ENCODE results near the gene NEAT1.

Gene NEAT1

DNA sequence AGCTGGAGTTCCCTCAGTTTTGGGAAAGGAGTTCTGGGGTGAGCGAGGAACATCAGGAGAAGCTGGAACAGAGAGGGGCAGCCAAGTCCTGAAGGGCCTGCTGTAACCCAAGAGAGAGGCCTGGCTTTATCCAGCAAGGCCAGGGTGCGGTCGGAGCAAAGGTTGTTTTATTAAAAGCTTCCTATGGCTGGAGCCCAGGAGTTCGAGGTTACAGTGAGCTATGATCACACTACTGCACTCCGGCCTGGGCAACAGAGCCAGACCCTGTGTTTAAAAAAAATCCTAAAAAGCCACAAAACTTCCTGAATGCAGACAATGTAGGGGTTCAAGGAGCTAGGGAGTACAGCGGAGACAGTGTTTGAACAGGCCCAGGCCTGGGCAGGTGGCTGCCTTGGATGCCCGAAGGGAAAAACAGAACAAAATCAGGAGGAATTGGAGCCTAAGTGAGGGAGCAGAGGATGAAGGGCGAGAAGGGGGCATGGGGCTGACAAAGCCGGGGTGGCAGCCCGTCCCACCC, 54.1 kb downstream of the NEAT1 start:
- Histone ChIP-seq H3K9me3 (ENCODE audit: insufficient read depth, low read depth, low read length) (no peaks in the 10 kb centered on the region), H3K36me3 (ENCODE audit: insufficient read depth, low read depth, low read length) (no peaks in the 10 kb centered on the region), H3K9ac (ENCODE audit: low read depth, low read length) (peak overlapping the region; percentile 88), H3K4me3 (ENCODE audit: low read length) (peak overlapping the region; percentile 67), H3K4me1 (ENCODE audit: insufficient read depth, low read length) (peaks cover 16% of the 10 kb centered on the region; the same call in 1 of the 2 replicates), H3K27ac (ENCODE audit: low read length) (peak overlapping the region; percentile 43), H3K27me3 (ENCODE audit: insufficient read depth, low read length) (no peaks in the 10 kb centered on the region)

DNA sequence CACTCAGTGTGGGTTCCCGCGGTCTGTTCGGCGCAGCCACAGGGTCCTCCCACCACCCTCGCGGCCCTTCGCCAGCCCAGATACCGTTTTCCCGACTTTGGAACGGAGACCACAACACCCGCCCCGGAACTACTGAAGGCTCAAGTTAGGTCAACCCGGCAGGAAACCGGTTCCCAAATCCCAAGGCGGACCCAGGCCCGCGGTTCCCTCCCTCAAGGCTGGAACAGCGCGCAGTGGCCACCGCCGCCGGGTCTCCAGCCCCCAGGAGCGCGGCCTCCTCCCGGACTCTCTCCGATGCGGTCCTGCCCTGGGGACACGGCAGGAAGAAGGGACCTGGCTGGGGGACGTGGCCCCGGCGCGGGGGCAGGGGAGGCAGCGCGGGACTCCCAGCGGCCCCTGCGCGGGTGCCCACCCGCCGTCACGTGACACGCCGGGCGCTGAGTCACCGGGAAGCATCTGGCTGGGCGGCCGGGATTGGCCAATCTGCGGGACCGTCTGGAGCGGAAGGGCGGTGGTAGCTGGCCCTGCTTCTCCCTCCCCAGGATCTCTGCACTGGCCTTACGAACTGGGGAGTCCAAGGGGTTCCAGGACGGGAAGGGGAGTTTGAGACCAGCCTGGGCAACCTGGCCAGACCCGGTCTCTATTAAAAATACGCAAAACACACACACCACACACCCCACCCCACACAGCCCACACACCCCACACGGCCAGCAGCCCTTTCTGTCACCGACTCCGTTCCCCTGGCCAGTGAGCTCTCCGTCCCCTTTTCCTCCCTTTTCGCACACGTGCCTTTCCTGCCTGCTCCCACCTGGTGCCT, 54.8 kb downstream of the NEAT1 start:
- H3K27ac ChIP-seq (ENCODE audit: low read length) = peak overlapping the region; percentile 43
- H3K4me1 ChIP-seq (ENCODE audit: insufficient read depth, low read length) = peaks cover 16% of the 10 kb centered on the region; the same call in 1 of the 2 replicates

DNA sequence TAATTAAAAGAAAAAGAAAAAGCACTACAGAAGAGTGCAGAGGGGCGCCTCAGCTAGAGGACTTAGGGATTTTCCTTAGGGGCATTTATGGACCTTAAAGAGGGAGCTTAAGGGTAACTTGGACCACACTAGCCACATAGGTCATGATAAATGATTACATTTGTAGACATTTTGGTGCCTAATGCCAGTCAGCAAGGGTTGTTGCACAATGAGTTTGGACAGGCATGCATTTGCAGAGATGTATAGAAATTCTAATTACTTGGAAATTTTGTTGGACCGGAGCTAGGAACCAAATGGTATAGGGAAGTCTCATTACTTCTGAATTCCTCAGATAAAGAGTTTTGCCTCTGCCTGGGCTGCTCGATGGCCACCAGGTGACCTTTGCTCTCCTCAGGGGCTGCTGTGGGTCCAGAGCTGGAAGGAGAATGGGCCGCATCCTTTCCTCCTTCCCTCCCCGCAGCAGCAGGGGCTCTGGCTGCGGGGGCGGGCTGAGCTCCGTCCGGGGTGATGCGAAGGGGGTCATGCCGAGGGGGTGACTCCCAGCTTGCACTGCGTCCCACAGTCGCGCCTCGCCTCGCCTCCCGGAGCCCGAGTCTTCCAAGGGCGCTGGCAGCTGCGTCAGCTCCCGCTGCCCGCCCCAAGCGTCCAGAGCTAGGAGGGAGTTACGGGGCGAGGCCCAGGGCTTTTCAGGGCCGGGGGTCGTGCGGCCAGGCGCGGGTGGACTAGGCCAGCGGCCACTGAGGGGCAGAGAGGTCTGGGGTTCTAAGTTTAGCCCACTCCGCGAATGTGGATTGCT, 56.0 kb downstream of the NEAT1 start:
- Histone ChIP-seq H3K4me1 (ENCODE audit: insufficient read depth, low read length) (peaks cover 16% of the 10 kb centered on the region; the same call in 1 of the 2 replicates), H3K4me3 (ENCODE audit: low read length) (no peak overlapping the region), H3K9ac (ENCODE audit: low read depth, low read length) (no peak overlapping the region), H3K27me3 (ENCODE audit: insufficient read depth, low read length) (no peaks in the 10 kb centered on the region), H3K9me3 (ENCODE audit: insufficient read depth, low read depth, low read length) (no peaks in the 10 kb centered on the region), H3K27ac (ENCODE audit: low read length) (no peak overlapping the region), H3K36me3 (ENCODE audit: insufficient read depth, low read depth, low read length) (no peaks in the 10 kb centered on the region)

More for the DNA sequence above, 54.8 kb downstream of the NEAT1 start:
- no peaks in the 10 kb centered on the region for H3K27me3 ChIP-seq (ENCODE audit: insufficient read depth, low read length)
- no peaks in the 10 kb centered on the region for H3K36me3 ChIP-seq (ENCODE audit: insufficient read depth, low read depth, low read length)
- H3K4me3 ChIP-seq (ENCODE audit: low read length) = peak overlapping the region; percentile 67
- H3K9ac ChIP-seq (ENCODE audit: low read depth, low read length) = peak overlapping the region; percentile 88
- no peaks in the 10 kb centered on the region for H3K9me3 ChIP-seq (ENCODE audit: insufficient read depth, low read depth, low read length)

DNA sequence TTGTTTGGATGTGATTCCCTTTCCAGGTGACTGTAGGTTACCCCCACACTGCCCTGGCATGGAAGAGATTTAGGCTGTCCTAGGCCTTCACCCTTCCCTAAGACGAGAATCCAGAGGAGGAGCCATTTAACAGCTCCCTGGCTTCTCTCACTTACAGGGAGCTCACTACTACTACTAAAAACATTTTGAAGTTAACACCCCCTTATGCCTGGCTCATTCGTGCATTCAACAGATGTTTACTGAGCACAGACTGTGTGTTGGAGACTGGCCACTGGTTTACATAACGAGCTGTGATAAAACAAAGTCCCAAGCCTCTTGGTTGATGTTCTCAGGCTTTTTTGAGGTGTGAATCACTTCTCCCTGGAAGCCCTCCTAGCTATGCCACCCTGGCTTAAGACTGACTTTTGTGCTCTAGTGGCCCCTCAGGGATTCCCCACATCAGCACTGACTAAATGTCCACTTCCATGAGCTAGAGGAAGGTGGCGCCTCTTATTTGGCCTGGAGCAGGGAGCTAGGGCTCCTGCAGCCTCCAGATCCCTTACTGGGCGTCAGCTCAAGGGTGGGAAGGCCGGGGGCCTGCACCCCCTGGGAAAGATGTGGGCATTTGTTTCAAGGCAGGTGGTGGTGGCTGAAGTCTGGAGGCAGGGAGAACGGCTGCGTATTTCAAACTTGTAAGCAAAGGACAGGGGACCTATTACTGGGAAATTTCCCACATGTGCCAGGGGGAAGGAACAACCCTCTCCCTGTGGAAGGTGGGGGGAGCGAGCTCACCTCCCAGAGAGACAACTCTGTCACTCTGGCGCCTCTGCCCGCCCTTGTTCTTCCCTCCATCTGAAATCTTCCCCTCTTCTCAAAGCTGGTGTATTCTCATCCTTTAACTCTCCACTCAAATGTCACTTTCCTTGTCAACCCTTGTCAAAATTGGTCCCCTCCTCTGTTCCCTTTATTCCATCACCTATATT, 56.9 kb downstream of the NEAT1 start:
- Histone ChIP-seq H3K9ac (ENCODE audit: low read depth, low read length) (no peak overlapping the region), H3K27ac (ENCODE audit: low read length) (no peak overlapping the region), H3K27me3 (ENCODE audit: insufficient read depth, low read length) (no peaks in the 10 kb centered on the region), H3K9me3 (ENCODE audit: insufficient read depth, low read depth, low read length) (no peaks in the 10 kb centered on the region), H3K4me3 (ENCODE audit: low read length) (no peak overlapping the region), H3K4me1 (ENCODE audit: insufficient read depth, low read length) (peaks cover 16% of the 10 kb centered on the region; the same call in 1 of the 2 replicates), H3K36me3 (ENCODE audit: insufficient read depth, low read depth, low read length) (no peaks in the 10 kb centered on the region)

DNA sequence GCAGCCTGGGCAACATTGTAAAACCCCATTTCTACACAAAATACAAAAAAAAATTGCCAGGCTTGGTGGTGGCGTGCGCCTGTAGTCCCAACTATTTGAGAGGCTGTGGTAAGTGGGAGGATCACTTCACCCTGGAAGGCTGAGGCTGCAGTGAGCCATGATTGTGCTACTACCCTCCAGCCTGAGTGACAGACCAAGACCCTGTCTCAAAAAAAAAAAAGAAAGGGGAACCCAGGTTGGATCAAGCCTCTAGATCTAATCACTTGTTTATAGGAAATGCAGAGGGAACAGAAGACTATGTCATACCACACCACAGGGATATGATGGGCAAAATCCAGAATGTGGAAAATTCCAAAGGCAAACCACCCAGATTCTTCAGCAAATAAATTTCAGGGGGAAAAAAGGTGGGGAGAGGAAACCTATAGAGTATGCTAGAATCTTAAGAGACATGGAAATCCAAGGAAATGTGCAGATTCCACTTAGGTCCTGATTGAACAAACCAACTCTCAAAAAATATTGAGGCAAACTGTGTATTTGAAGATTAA, 59.8 kb downstream of the NEAT1 start:
- no peaks in the 10 kb centered on the region for H3K9me3 ChIP-seq (ENCODE audit: insufficient read depth, low read depth, low read length)
- no peak overlapping the region for H3K27ac ChIP-seq (ENCODE audit: low read length)
- no peaks in the 10 kb centered on the region for H3K36me3 ChIP-seq (ENCODE audit: insufficient read depth, low read depth, low read length)
- H3K27me3 ChIP-seq (ENCODE audit: insufficient read depth, low read length) = no peaks in the 10 kb centered on the region
- no peak overlapping the region for H3K9ac ChIP-seq (ENCODE audit: low read depth, low read length)
- no peak overlapping the region for H3K4me3 ChIP-seq (ENCODE audit: low read length)
- H3K4me1 ChIP-seq (ENCODE audit: insufficient read depth, low read length) = peaks cover 32% of the 10 kb centered on the region

DNA sequence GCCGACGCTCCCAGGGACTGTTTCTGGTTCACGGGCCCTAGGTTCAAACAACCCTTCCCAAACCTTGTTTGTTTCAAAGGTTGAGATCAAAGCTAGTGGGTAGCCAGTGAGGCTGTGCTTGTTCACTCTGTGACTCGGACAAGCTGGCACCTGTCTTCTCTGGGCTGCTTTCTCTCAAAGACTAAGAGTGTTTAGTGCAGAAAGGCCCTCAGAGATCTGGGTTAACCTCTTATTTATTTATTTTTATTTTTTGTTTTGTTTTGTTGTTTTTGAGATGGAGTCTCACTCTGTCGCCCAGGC, 63.3 kb downstream of the NEAT1 start:
- Histone ChIP-seq H3K36me3 (ENCODE audit: insufficient read depth, low read depth, low read length) (no peaks in the 10 kb centered on the region), H3K9me3 (ENCODE audit: insufficient read depth, low read depth, low read length) (no peaks in the 10 kb centered on the region), H3K9ac (ENCODE audit: low read depth, low read length) (peak overlapping the region; percentile 72; the same call in 1 of the 2 replicates), H3K4me3 (ENCODE audit: low read length) (peak overlapping the region; percentile 37; the same call in 1 of the 2 replicates), H3K27ac (ENCODE audit: low read length) (no peak overlapping the region), H3K4me1 (ENCODE audit: insufficient read depth, low read length) (peaks cover 43% of the 10 kb centered on the region), H3K27me3 (ENCODE audit: insufficient read depth, low read length) (no peaks in the 10 kb centered on the region)

DNA sequence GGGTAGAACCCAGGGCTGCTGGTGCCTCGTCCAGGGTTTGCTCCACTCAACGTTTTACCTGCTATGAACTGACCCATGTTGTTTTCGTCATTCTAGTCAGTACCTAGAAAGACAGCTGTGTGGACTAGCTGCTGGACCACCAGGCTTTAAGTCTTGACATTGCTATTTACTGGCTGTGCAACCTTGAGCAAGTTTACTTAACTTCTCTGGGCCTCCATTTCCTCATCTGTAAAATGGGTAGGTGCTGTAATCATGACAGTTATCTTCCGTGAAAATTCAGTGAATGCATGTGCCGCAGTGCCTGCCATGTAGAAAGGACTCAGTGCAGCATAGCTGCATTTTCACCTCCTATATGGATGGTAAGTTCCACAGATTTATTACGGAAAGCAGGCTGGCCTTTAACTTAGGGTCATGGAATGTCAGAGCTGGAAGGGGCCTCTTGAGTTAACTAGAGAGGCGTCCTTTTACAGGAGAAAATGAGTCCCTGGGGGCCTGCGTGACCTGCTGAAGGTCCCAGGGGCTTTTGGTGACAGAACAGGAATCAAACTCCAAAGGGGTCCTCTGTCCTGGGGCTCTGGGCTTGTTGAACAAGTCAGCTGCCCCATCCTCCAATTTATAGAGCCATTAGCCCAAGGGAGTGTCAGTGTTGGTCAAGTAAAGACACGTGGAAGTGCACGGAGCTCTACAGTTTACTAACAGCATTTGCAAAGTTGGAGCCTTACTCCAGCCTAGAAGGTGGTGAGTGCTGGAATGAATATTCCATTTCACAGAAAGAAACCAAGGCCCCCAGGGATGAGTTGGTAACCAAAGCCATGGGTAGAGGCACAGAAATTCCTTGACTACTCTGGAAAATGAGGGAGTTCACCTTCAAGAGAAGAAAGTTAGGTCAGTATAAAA, 64.2 kb downstream of the NEAT1 start:
- peak overlapping the region; percentile 65; the same call in 1 of the 2 replicates for H3K9ac ChIP-seq (ENCODE audit: low read depth, low read length)
- no peaks in the 10 kb centered on the region for H3K9me3 ChIP-seq (ENCODE audit: insufficient read depth, low read depth, low read length)
- H3K36me3 ChIP-seq (ENCODE audit: insufficient read depth, low read depth, low read length) = no peaks in the 10 kb centered on the region
- H3K27me3 ChIP-seq (ENCODE audit: insufficient read depth, low read length) = no peaks in the 10 kb centered on the region
- peaks cover 47% of the 10 kb centered on the region for H3K4me1 ChIP-seq (ENCODE audit: insufficient read depth, low read length)
- H3K27ac ChIP-seq (ENCODE audit: low read length) = peak overlapping the region; percentile 69
- no peak overlapping the region; the same call in 1 of the 2 replicates for H3K4me3 ChIP-seq (ENCODE audit: low read length)

DNA sequence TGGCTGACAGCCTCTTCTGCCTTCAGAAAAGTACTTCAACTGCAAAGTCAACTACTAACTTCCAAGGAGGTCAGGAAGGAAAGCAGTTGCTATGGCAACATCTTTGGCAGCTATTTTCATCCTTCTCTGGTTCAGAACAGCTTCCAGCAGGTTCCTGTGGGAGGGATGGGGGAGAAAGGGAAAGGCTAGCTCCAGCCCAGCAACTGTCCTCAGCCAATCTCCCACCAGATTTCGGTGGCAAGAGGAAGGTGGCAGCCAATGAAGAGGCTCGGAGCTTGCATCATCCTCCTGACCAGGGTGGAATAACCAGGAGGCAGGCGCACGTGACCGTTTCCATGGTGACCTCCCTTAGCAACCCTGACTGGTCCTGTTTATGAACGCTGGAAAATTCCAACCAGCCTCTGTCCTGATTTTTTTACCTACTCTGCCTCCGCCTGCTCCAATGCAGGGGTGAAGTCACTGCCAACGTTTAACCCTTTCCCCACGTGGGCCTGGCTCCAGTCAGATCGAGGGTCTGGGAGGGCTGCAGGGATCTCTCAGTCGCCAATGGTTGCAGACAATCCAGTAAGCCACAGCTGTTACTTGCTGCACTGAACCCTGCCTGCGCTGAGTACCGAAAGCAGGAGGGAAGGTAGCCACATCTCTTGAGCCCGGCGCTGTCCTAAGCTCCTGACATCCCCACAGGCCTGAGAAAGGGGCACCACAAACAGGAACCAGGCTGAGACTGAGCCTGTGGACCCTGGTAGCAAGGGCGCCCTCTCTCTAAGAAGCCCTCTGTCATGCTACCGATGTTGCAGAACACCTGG, 65.1 kb downstream of the NEAT1 start:
- no peaks in the 10 kb centered on the region for H3K36me3 ChIP-seq (ENCODE audit: insufficient read depth, low read depth, low read length)
- peak overlapping the region; percentile 57 for H3K4me3 ChIP-seq (ENCODE audit: low read length)
- H3K27ac ChIP-seq (ENCODE audit: low read length) = peak overlapping the region; percentile 91
- H3K9ac ChIP-seq (ENCODE audit: low read depth, low read length) = peak overlapping the region; percentile 84; the same call in 1 of the 2 replicates
- H3K27me3 ChIP-seq (ENCODE audit: insufficient read depth, low read length) = no peaks in the 10 kb centered on the region
- peaks cover 55% of the 10 kb centered on the region for H3K4me1 ChIP-seq (ENCODE audit: insufficient read depth, low read length)
- no peaks in the 10 kb centered on the region for H3K9me3 ChIP-seq (ENCODE audit: insufficient read depth, low read depth, low read length)

DNA sequence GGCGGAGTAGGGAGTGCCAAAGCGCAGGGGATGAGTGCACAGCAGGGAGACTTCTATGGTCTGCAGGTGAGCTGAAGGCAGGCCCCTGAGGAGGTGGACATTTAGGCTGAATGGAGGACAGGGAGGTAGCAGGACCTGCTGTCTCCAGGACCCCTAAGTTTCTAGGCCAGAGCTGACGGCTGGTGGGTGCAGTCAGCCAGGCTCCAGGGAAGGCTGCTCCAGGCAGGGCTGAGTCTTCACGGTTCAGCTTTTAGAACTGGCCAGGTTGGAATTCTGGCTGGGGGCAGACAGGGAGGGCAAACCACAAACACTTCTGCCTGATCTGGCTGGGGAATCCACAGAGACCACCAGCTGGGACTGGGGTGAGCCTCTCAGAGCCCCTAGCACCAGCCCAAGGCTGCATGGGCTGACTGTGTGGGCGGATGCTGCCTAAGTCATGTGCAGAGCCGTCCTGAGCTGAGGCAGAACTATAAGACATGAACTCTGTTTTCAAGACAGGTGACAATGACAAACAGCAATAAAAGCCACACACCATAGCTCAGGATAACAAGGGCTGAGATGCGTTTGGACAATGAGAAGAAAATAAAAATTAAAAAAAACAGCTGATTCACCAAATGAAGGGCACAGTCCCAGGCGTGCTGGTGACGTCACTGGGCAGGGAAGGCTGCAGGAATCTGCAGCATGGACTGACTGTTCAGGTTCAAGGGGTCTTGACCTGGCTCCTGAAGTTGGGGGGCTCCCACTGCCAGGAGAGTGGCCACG, 65.9 kb downstream of the NEAT1 start:
- H3K4me1 ChIP-seq (ENCODE audit: insufficient read depth, low read length) = peaks cover 63% of the 10 kb centered on the region
- peak overlapping the region; percentile 91 for H3K27ac ChIP-seq (ENCODE audit: low read length)
- H3K36me3 ChIP-seq (ENCODE audit: insufficient read depth, low read depth, low read length) = no peaks in the 10 kb centered on the region
- peak overlapping the region; percentile 84; the same call in 1 of the 2 replicates for H3K9ac ChIP-seq (ENCODE audit: low read depth, low read length)
- no peaks in the 10 kb centered on the region for H3K9me3 ChIP-seq (ENCODE audit: insufficient read depth, low read depth, low read length)
- no peaks in the 10 kb centered on the region for H3K27me3 ChIP-seq (ENCODE audit: insufficient read depth, low read length)
- peak overlapping the region; percentile 57; the same call in 1 of the 2 replicates for H3K4me3 ChIP-seq (ENCODE audit: low read length)
